ENCODE results near the gene DOCK7.

DNA sequence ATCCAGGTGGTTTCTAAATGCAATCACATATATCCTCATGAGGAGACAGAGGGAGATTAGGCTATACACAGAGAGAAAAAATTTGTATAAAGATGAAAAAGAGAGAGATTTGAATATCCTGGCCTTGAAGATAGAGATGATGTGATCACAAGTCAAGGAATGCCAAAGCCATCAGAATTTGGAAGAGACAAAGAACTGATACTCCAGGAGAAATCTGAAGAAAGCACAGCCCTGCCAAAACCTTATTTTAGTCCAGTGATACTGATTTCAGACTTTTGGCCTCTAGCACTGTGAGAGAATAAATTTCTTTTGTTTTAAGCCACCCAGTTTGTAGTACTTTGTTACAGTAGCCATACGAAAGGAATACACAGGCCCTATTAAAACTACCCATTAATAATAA lies 33.4 kb downstream of the DOCK7 start:
- TF ChIP-seq EZH2 (optimal IDR thresholded peaks at IDR 0.05; ENCODE audit: low read depth, low read length), result no peak
- TF ChIP-seq, protein P1, sequence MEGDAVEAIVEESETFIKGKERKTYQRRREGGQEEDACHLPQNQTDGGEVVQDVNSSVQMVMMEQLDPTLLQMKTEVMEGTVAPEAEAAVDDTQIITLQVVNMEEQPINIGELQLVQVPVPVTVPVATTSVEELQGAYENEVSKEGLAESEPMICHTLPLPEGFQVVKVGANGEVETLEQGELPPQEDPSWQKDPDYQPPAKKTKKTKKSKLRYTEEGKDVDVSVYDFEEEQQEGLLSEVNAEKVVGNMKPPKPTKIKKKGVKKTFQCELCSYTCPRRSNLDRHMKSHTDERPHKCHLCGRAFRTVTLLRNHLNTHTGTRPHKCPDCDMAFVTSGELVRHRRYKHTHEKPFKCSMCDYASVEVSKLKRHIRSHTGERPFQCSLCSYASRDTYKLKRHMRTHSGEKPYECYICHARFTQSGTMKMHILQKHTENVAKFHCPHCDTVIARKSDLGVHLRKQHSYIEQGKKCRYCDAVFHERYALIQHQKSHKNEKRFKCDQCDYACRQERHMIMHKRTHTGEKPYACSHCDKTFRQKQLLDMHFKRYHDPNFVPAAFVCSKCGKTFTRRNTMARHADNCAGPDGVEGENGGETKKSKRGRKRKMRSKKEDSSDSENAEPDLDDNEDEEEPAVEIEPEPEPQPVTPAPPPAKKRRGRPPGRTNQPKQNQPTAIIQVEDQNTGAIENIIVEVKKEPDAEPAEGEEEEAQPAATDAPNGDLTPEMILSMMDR (IDR thresholded peaks at IDR 0.05; ENCODE audit: low read length), result no peak
